HG02973 (cell line): ENCODE data around the gene JMY.

Source experiments
- ATAC-seq: cut with Tn5 transposase; IDR thresholded peaks from one replicate; pipeline ENCODE4 v1.9.1; 2021; ENCODE audit warnings: moderate library complexity; ENCODE audit not compliant: unreplicated experiment

JMY gene

DNA sequence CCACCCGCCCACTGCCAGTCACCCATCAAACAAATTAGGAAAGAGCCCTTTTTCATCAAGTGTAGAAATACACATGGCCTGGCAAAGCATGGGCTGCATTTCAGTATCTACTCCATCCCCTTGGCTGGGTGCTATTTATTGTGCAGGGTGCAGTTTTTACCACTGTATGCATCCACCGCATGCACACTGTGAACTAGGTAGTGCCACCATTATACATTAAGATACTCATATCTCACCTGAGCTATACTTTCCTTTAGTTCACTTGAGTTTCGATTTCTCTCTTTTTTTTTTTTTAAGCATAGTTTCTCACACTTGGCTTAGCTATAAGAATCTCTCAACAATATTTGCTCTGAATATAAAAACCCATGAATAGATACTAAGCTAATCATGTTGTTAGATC is 49.4 kb downstream of the JMY start:
- no peak for ATAC-seq

GRCh38 chr5:79285833-79286232 is 49.9 kb downstream of the JMY start:
- ATAC-seq = no peak

DNA sequence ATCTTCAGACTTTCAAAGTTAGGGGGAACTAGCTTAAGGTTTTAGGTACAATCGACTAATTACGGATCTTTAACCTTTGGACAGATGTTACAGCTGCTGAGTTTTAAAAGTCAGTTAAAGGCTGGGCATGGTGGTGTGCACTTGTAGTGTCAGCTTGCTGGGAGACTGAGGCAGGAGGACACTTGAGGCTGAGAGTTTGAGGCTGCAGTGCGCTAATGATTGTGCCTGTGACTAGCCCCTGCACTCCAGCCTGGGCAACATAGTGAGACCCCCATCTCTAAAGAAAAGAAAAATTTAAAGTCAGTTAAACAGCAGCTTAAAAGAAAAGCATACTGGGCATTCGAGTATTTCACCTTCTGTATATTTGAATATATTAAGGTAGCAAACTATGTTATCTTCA is 51.4 kb downstream of the JMY start:
- ATAC-seq = no peak

GRCh38 chr5:79287907-79288306 is 52.0 kb downstream of the JMY start:
- no peak for ATAC-seq

GRCh38 chr5:79295029-79295428 is 59.1 kb downstream of the JMY start:
- ATAC-seq = no peak

DNA sequence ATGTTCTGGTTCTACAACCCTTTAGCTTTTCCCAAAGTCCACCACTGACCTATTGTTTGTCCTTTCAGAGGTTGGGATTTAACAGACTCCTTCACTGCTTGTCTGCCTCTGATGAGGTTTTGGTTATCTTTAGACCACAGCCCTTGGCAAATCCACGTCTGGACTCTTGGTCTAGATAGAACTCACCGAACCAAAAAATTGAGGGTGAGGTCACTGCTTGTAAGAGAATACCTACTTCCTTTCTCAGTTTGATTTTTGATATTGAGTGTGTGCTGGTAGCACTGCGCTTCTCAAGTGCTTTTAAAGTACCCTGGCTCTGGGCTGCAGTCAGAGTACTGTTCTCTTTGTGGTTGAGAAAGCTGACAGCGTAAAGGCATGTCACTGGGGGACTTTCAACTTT is 61.7 kb downstream of the JMY start:
- ATAC-seq = no peak

GRCh38 chr5:79301046-79301712 is 65.2 kb downstream of the JMY start:
- ATAC-seq = no peak

DNA sequence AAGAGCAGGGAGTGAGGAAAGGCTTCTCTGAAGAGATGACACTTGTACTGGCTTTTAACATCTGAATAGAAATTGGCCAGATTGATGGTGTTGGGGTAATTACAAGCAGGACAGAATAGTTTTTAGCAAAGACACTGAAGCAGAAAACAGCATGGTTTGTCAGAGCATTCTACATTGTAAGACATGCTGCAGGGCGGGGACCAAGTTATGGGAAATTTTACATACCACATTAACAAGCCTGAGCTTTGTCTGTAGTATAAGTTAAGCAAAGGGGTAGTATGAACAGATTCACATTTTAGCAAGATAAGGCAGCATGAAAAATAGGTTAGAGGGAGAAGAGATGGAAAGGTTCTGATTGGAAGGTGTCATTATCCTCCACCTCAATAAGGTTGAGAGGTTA is 66.5 kb downstream of the JMY start:
- no peak for ATAC-seq

DNA sequence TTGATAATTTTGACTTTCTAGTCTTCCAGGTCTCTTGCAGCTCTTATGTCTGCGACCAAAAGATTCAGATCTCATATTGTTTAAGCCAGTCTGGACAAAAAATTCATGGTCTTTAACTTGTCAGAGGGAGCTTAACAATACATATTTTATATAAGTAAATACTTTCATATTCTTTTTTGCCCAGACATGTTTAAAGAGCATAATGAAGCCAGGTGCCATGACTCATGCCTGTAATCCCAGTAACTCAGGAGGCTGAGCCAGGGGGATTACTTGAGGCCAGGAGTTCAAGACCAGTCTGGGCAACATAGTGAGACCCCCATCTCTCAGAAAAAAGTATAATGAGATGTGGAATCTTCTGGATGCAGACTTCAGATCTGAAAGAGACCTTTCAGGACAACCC is 69.8 kb downstream of the JMY start:
- ATAC-seq = no peak

DNA sequence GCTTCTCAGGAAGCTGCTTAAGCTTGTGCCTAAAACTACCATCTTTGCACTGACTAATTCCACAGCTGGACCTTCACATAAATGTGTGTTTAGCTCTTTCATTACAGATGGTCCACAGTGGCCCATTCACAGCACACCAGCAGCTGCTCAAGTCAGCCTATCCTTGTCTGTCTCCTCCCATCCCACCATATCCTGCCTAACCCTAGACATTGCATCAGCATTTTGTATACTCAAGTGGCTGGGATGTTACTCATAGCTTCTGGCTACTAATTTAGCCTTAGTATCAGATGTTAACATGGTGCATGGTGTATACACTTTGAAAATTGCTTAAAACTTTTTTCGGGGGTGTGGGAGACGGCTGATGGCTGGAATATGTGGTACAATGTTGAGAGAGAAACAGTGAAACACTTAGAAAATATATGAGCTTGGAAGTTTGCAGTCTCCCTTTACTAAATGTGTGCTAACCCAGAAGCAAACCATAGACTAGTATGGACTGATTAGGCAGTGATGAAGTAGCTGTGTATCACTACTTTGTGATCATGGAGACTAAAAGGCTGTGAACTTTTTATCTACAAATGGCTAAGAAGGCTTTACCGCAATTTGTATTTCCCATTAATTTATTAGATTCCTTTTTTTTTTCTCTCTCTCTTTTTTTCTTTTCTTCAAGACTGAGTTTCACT is 83.1 kb downstream of the JMY start:
- no peak for ATAC-seq

GRCh38 chr5:79329453-79329852 is 93.5 kb downstream of the JMY start:
- ATAC-seq = no peak

DNA sequence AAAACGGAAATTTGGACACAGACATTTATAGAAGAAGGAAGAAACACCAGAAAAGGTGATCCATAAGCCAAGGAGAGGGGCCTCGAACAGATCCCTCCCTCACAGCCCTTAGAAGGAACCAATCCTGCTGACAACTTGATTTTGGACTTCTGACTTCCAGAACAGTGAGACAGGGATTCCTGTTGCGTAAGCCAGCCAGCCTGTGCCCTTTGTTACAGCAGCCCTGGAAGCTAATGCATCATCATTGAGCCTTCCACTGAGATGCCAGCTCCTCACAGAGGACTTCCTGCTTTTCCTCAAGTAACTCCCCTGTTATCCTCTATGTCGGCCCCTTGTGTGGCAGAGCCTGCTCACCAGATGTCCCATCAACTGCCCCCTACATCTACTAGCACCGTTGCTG is 94.1 kb downstream of the JMY start:
- no peak for ATAC-seq

DNA sequence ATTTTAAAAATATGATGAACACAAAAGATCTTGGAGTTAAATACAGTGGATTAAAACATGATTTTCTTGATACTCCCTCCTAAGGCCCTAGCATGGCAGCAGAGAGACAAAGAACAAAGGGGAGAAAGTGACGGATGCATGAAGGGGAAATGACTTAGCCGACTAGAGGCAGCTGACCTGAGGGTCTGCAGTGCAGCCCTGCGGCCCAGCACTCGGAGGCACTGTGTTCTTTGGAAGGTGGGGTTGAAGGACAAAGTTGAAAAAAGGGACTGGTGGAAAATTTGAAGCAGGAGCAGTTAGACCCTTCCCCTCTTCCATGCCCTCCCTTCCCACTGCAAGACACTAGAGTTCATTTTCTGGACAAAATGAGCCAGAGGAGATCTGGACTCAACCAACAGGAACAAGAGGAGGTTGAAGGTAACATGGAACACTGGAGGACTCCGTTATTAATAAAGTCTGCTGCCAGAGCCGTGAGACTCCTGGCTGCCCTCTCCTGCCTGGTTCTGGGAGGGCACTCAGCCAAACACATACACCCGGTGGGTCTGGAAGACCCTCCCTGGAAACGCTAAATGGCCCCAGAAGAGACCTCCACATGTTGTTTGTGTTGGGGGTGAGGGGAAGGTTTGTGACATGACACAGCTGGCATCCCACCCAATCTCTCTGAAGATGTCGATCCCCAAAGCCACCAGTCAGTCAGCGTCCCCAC is 98.1 kb downstream of the JMY start:
- no peak for ATAC-seq

DNA sequence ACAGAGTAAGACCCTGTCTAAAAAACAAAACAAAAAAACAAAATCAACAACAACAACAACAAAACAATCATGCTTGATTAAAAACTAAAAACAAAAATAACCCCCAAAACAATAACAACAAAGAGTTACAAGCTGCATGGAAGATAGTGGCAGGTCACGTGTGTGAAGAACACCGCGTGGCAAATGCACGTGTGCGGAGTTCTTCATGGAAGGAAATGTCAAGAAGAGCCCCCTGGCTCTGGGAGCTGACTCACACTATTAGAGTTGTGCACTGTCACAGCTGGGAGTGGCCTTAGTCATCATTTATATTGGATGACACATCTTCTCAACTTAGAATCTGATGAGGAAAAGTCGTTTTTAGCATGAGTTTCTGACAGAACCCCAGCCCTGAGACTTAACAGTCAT is 110.5 kb downstream of the JMY start:
- ATAC-seq = no peak

- no peak for ATAC-seq
These were observed 113.1 kb downstream of the JMY start for GRCh38 chr5:79349047-79349446.

GRCh38 chr5:79349881-79350280 is 114.0 kb downstream of the JMY start:
- ATAC-seq = no peak

DNA sequence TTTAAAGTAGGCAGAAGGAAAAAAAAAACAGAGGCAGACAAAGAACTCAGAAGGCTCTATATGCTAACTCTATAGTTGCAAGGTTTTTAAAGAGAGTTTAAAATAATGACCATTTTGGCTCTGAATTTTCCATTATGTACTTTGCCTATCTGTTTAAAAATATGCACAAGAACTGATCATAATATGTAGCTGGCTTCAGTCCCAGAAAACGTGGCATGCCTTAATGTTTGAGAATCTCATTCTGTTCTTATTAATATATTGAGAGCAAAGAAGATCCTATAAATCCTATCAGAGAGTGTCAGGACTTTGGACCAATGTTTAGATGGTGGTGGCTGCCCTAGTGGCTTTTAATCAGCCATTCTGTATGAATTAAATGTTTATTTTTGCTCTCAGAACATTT is 121.5 kb downstream of the JMY start:
- ATAC-seq = no peak
